C4-2B (cell line): Measurements from ENCODE around the gene ZP3.
"Not testable (repeated sequence)": the region's sequence is repeated elsewhere in the genome, so short reads cannot be mapped to it uniquely, and the experiment has no call there.

Experiments
- H3K27ac ChIP-seq: fragments of 450-650 bp; 2 replicates; pipeline ENCODE4 v1.5.1; 2017
- CTCF ChIP-seq: fragments of 450-650 bp; conservative IDR thresholded peaks from 2 replicates; pipeline ENCODE4 v1.5.1; 2017; ENCODE audit warnings: mild to moderate bottlenecking
- ZFX ChIP-seq: fragments of 450-650 bp; IDR thresholded peaks from 2 replicates; pipeline ENCODE4 v1.6.1; 2017

The ZP3 gene

GRCh38 chr7:76409537-76409936 lies 15.2 kb upstream of the ZP3 start, which contains the start of gene SSC4D:
Gene SSC4D (minus strand): TSS chr7:76409697. CDS start chr7:76404439, 5,258 bp downstream.
- TF ChIP-seq CTCF: no peak
- no peak for TF ChIP-seq ZFX
- H3K27ac ChIP-seq: no peak within 1 kb of the TSS

GRCh38 chr7:76411626-76412025 lies 13.1 kb upstream of the ZP3 start:
- no peak overlapping the region for H3K27ac ChIP-seq
- no peak for TF ChIP-seq CTCF
- no peak for TF ChIP-seq ZFX

GRCh38 chr7:76412249-76412648 lies 12.5 kb upstream of the ZP3 start:
- no peak for TF ChIP-seq CTCF
- TF ChIP-seq ZFX: no peak
- H3K27ac ChIP-seq: no peak overlapping the region

GRCh38 chr7:76417654-76418310 lies 7.0 kb upstream of the ZP3 start:
- not testable (repeated sequence) for H3K27ac ChIP-seq

- H3K27ac ChIP-seq: not testable (repeated sequence)
These were observed 3.7 kb upstream of the ZP3 start for GRCh38 chr7:76421097-76421496.

GRCh38 chr7:76423666-76424412 lies 911 bp upstream of the ZP3 start:
- H3K27ac ChIP-seq: no peak overlapping the region

GRCh38 chr7:76425156-76425555 lies 406 bp downstream of the ZP3 start:
- no peak overlapping the region for H3K27ac ChIP-seq
- TF ChIP-seq CTCF: no peak
- no peak for TF ChIP-seq ZFX

More at GRCh38 chr7:76423666-76424412, 911 bp upstream of the ZP3 start:
- no peak for TF ChIP-seq ZFX
- no peak for TF ChIP-seq CTCF

GRCh38 chr7:76425558-76425957 lies 808 bp downstream of the ZP3 start:
- not testable (repeated sequence) for H3K27ac ChIP-seq

GRCh38 chr7:76426246-76426645 lies 1.5 kb downstream of the ZP3 start:
- H3K27ac ChIP-seq: no peak overlapping the region
- TF ChIP-seq CTCF: no peak
- no peak for TF ChIP-seq ZFX
